GM18520 (cell line): ENCODE data around the gene PRKD3.
"Not testable (repeated sequence)": the region's sequence is repeated elsewhere in the genome, so short reads cannot be mapped to it uniquely, and the experiment has no call there.

ENCODE experiments used
- ATAC-seq: cut with Tn5 transposase; IDR thresholded peaks from one replicate; pipeline ENCODE4 v1.9.1; 2021; ENCODE audit not compliant: unreplicated experiment

PRKD3 gene

GRCh38 chr2:37317746-37318145, 6.9 kb downstream of the PRKD3 start:
- no peak for ATAC-seq

- no peak for ATAC-seq
These were observed 8.5 kb downstream of the PRKD3 start for GRCh38 chr2:37316181-37316580.

- ATAC-seq: no peak
These were observed 9.3 kb downstream of the PRKD3 start for GRCh38 chr2:37315364-37315763.

- ATAC-seq: no peak
These were observed 17.1 kb downstream of the PRKD3 start for GRCh38 chr2:37307500-37307899.

GRCh38 chr2:37306024-37306423, 18.6 kb downstream of the PRKD3 start:
- no peak for ATAC-seq

- ATAC-seq: no peak
These were observed 21.9 kb downstream of the PRKD3 start for GRCh38 chr2:37302701-37303252.

- ATAC-seq: no peak
These were observed 23.2 kb downstream of the PRKD3 start for GRCh38 chr2:37301408-37301807.

- ATAC-seq: no peak
These were observed 24.1 kb downstream of the PRKD3 start for GRCh38 chr2:37300578-37300977.

GRCh38 chr2:37300146-37300545, 24.5 kb downstream of the PRKD3 start:
- no peak for ATAC-seq

- ATAC-seq: no peak
These were observed 27.0 kb downstream of the PRKD3 start for GRCh38 chr2:37297632-37298031.

- no peak for ATAC-seq
These were observed 29.1 kb downstream of the PRKD3 start for GRCh38 chr2:37295469-37296073.

- ATAC-seq: not testable (repeated sequence)
These were observed 29.8 kb downstream of the PRKD3 start for GRCh38 chr2:37294858-37295257.

- no peak for ATAC-seq
These were observed 33.0 kb downstream of the PRKD3 start for GRCh38 chr2:37291680-37292079.

GRCh38 chr2:37287966-37288365, 36.7 kb downstream of the PRKD3 start:
- no peak for ATAC-seq

GRCh38 chr2:37284381-37284780, 40.3 kb downstream of the PRKD3 start:
- ATAC-seq: no peak

- no peak for ATAC-seq
These were observed 41.4 kb downstream of the PRKD3 start for GRCh38 chr2:37283207-37283606.

- no peak for ATAC-seq
These were observed 41.9 kb downstream of the PRKD3 start for GRCh38 chr2:37282746-37283145.

- no peak for ATAC-seq
These were observed 42.7 kb downstream of the PRKD3 start for GRCh38 chr2:37281916-37282315.

GRCh38 chr2:37276291-37276690, 48.3 kb downstream of the PRKD3 start:
- ATAC-seq: no peak
